Measurements from ENCODE around the gene HTRA1.

The HTRA1 gene

GRCh38 chr10:122465401-122466040 lies 4.2 kb downstream of the HTRA1 start:
- no peak overlapping the region for H2BK15ac ChIP-seq (ENCODE audit: low read length)
- no CpG with 5 or more reads among the region's 6 CpGs for WGBS, 2 donors (ENCODE audit: extremely low coverage in 2 of 2, insufficient read length in 2 of 2, insufficient replicate concordance in 1 of 2)
- peaks cover 4 to 11% of the 10 kb centered on the region in 2 donors for H3K4me1 ChIP-seq (ENCODE audit: control insufficient read depth in 2 of 2, insufficient read depth in 1 of 2, low read depth in 1 of 2, low read length in 2 of 2)

GRCh38 chr10:122466951-122467381 lies 5.6 kb downstream of the HTRA1 start:
- DNase-seq (ENCODE audit: low spot score), result no peak
- peaks cover 0 to 31% (median 7%) of the 10 kb centered on the region in 3 experiments for H3K27me3 ChIP-seq (ENCODE audit: control insufficient read depth in 3 of 3, insufficient read depth in 3 of 3, low read depth in 1 of 3, low read length in 3 of 3)
- no peak overlapping the region for H3K23ac ChIP-seq (ENCODE audit: low read depth, low read length, poor library complexity)
- H2AK5ac ChIP-seq (ENCODE audit: low read depth, low read length), result no peak overlapping the region
- no peak overlapping the region for H3K14ac ChIP-seq (ENCODE audit: low read length)
- no peaks in the 10 kb centered on the region for H3K79me1 ChIP-seq (ENCODE audit: low read depth, low read length)
- no peak overlapping the region for H2BK5ac ChIP-seq (ENCODE audit: low read length)
- H3K9ac ChIP-seq (ENCODE audit: low read depth, low read length, poor library complexity), result no peak overlapping the region
- H4K91ac ChIP-seq (ENCODE audit: low read depth, low read length, poor library complexity), result no peak overlapping the region
- no CpG with 5 or more reads among the region's 8 CpGs for WGBS, 2 donors (ENCODE audit: extremely low coverage in 2 of 2, insufficient read length in 2 of 2, insufficient replicate concordance in 1 of 2)
- H3K4me3 ChIP-seq (ENCODE audit: low read length in 2 of 2), result no peak overlapping the region
- H3K4me2 ChIP-seq (ENCODE audit: insufficient read depth, low read length, poor library complexity, severe bottlenecking), result no peak overlapping the region
- no peak overlapping the region for H2BK15ac ChIP-seq (ENCODE audit: low read length)
- H2BK12ac ChIP-seq (ENCODE audit: low read length), result no peak overlapping the region
- no peak overlapping the region for H4K8ac ChIP-seq (ENCODE audit: low read depth, low read length)
- H3K36me3 ChIP-seq (replicated peaks in 1 of 2; ENCODE audit: control insufficient read depth in 2 of 2, insufficient read depth in 2 of 2, low read length in 2 of 2), result no peaks in the 10 kb centered on the region
- no peaks in the 10 kb centered on the region for H3K9me3 ChIP-seq (replicated peaks in 1 of 2; ENCODE audit: control insufficient read depth in 2 of 2, insufficient read depth in 1 of 2, low read depth in 1 of 2, low read length in 2 of 2)
- no peak overlapping the region for H2AFZ ChIP-seq (ENCODE audit: low read length)
- peaks cover 4 to 7% of the 10 kb centered on the region in 2 donors for H3K4me1 ChIP-seq (ENCODE audit: control insufficient read depth in 2 of 2, insufficient read depth in 1 of 2, low read depth in 1 of 2, low read length in 2 of 2)
- H3K4ac ChIP-seq (ENCODE audit: low read length), result no peak overlapping the region
- no peak overlapping the region for H2BK120ac ChIP-seq (ENCODE audit: low read depth, low read length)
- no peak overlapping the region for H3K27ac ChIP-seq (replicated peaks; ENCODE audit: low read length)
- H3K18ac ChIP-seq (ENCODE audit: low read length), result no peak overlapping the region

More at GRCh38 chr10:122465401-122466040, 4.2 kb downstream of the HTRA1 start:
- Histone ChIP-seq H2AK5ac (ENCODE audit: low read depth, low read length) (no peak overlapping the region), H2BK5ac (ENCODE audit: low read length) (no peak overlapping the region), H3K9ac (ENCODE audit: low read depth, low read length, poor library complexity) (no peak overlapping the region), H2BK12ac (ENCODE audit: low read length) (no peak overlapping the region), H3K79me1 (ENCODE audit: low read depth, low read length) (no peaks in the 10 kb centered on the region), H3K14ac (ENCODE audit: low read length) (no peak overlapping the region), H2AFZ (ENCODE audit: low read length) (no peak overlapping the region), H3K36me3 (replicated peaks in 1 of 2; ENCODE audit: control insufficient read depth in 2 of 2, insufficient read depth in 2 of 2, low read length in 2 of 2) (no peaks in the 10 kb centered on the region), H2BK120ac (ENCODE audit: low read depth, low read length) (no peak overlapping the region), H3K4me2 (ENCODE audit: insufficient read depth, low read length, poor library complexity, severe bottlenecking) (no peak overlapping the region), H4K8ac (ENCODE audit: low read depth, low read length) (no peak overlapping the region), H3K27ac (replicated peaks; ENCODE audit: low read length) (no peak overlapping the region), H3K9me3 (replicated peaks in 1 of 2; ENCODE audit: control insufficient read depth in 2 of 2, insufficient read depth in 1 of 2, low read depth in 1 of 2, low read length in 2 of 2) (no peaks in the 10 kb centered on the region), H3K18ac (ENCODE audit: low read length) (no peak overlapping the region), H4K91ac (ENCODE audit: low read depth, low read length, poor library complexity) (no peak overlapping the region), H3K4ac (ENCODE audit: low read length) (no peak overlapping the region), H3K27me3 (ENCODE audit: control insufficient read depth in 3 of 3, insufficient read depth in 3 of 3, low read depth in 1 of 3, low read length in 3 of 3) (peaks cover 2 to 42% (median 13%) of the 10 kb centered on the region in 3 experiments), H3K4me3 (ENCODE audit: low read length in 2 of 2) (no peak overlapping the region), H3K23ac (ENCODE audit: low read depth, low read length, poor library complexity) (no peak overlapping the region)
- DNase-seq (ENCODE audit: low spot score), result no peak

- no peak overlapping the region for H2BK12ac ChIP-seq (ENCODE audit: low read length)
- H4K8ac ChIP-seq (ENCODE audit: low read depth, low read length), result no peak overlapping the region
These were observed 6.3 kb downstream of the HTRA1 start for GRCh38 chr10:122467701-122468100.

DNA sequence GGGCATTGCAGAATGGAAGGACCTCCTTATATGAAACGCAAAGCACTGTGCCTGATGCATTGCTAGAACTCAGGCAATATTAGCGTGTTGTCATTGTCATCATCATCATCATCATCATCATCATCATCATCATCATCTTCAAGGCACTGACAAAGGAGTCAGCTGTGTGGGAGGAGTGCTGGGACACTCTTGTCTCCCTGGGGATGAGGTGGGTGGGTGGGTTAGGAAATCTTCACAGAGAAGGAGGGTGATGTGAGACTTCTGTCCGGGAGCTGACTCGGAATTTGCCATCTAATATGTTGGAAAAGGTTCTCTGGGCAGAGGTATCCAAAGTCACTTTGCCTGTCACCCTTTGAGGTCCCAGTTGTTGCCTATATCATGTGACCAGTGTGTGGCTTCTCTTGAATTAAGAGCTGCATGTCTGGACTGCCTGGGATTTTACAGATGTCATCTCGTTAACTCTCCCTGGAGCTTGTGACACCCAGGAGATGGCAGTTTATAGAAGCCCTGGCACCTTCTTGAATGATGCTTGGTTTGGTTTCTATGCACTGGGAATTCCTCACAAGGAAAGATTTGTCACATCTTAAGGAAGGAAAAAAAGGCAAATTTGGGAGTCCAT lies 7.1 kb downstream of the HTRA1 start:
- H3K9ac ChIP-seq (ENCODE audit: low read depth, low read length, poor library complexity), result no peak overlapping the region
- H3K27me3 ChIP-seq (ENCODE audit: control insufficient read depth in 3 of 3, insufficient read depth in 3 of 3, low read depth in 1 of 3, low read length in 3 of 3), result peaks cover 0 to 16% (median 0%) of the 10 kb centered on the region in 3 experiments
- no peak overlapping the region for H3K4me3 ChIP-seq (ENCODE audit: low read length in 2 of 2)
- DNase-seq (ENCODE audit: low spot score), result no peak
- no peak overlapping the region for H4K8ac ChIP-seq (ENCODE audit: low read depth, low read length)
- H2AFZ ChIP-seq (ENCODE audit: low read length), result no peak overlapping the region
- H2BK5ac ChIP-seq (ENCODE audit: low read length), result no peak overlapping the region
- H3K4me1 ChIP-seq (ENCODE audit: control insufficient read depth in 2 of 2, insufficient read depth in 1 of 2, low read depth in 1 of 2, low read length in 2 of 2), result no peaks in the 10 kb centered on the region
- H3K23ac ChIP-seq (ENCODE audit: low read depth, low read length, poor library complexity), result no peak overlapping the region
- H2BK12ac ChIP-seq (ENCODE audit: low read length), result no peak overlapping the region
- no peak overlapping the region for H2BK120ac ChIP-seq (ENCODE audit: low read depth, low read length)
- no peak overlapping the region for H4K91ac ChIP-seq (ENCODE audit: low read depth, low read length, poor library complexity)
- no peak overlapping the region for H3K27ac ChIP-seq (replicated peaks; ENCODE audit: low read length)
- H3K36me3 ChIP-seq (replicated peaks in 1 of 2; ENCODE audit: control insufficient read depth in 2 of 2, insufficient read depth in 2 of 2, low read length in 2 of 2), result no peaks in the 10 kb centered on the region
- H3K79me1 ChIP-seq (ENCODE audit: low read depth, low read length), result no peaks in the 10 kb centered on the region
- no peak overlapping the region for H2AK5ac ChIP-seq (ENCODE audit: low read depth, low read length)
- no peak overlapping the region for H2BK15ac ChIP-seq (ENCODE audit: low read length)
- no peak overlapping the region for H3K18ac ChIP-seq (ENCODE audit: low read length)
- H3K4ac ChIP-seq (ENCODE audit: low read length), result no peak overlapping the region
- no peaks in the 10 kb centered on the region for H3K9me3 ChIP-seq (replicated peaks in 1 of 2; ENCODE audit: control insufficient read depth in 2 of 2, insufficient read depth in 1 of 2, low read depth in 1 of 2, low read length in 2 of 2)
- H3K14ac ChIP-seq (ENCODE audit: low read length), result no peak overlapping the region
- no peak overlapping the region for H3K4me2 ChIP-seq (ENCODE audit: insufficient read depth, low read length, poor library complexity, severe bottlenecking)
- no CpG with 5 or more reads among the region's 5 CpGs for WGBS, 2 donors (ENCODE audit: extremely low coverage in 2 of 2, insufficient read length in 2 of 2, insufficient replicate concordance in 1 of 2)

More at GRCh38 chr10:122467701-122468100, 6.3 kb downstream of the HTRA1 start:
- no peak overlapping the region for H3K4ac ChIP-seq (ENCODE audit: low read length)
- H3K23ac ChIP-seq (ENCODE audit: low read depth, low read length, poor library complexity), result no peak overlapping the region
- no peak overlapping the region for H3K4me2 ChIP-seq (ENCODE audit: insufficient read depth, low read length, poor library complexity, severe bottlenecking)
- H3K79me1 ChIP-seq (ENCODE audit: low read depth, low read length), result no peaks in the 10 kb centered on the region
- H3K4me1 ChIP-seq (ENCODE audit: control insufficient read depth in 2 of 2, insufficient read depth in 1 of 2, low read depth in 1 of 2, low read length in 2 of 2), result peaks cover 3 to 4% of the 10 kb centered on the region in 2 donors
- no peaks in the 10 kb centered on the region for H3K36me3 ChIP-seq (replicated peaks in 1 of 2; ENCODE audit: control insufficient read depth in 2 of 2, insufficient read depth in 2 of 2, low read length in 2 of 2)
- DNase-seq (ENCODE audit: low spot score), result no peak
- no peak overlapping the region for H3K4me3 ChIP-seq (ENCODE audit: low read length in 2 of 2)
- H3K27me3 ChIP-seq (ENCODE audit: control insufficient read depth in 3 of 3, insufficient read depth in 3 of 3, low read depth in 1 of 3, low read length in 3 of 3), result peaks cover 0 to 23% (median 1%) of the 10 kb centered on the region in 3 experiments
- H2AK5ac ChIP-seq (ENCODE audit: low read depth, low read length), result no peak overlapping the region
- no peak overlapping the region for H2AFZ ChIP-seq (ENCODE audit: low read length)
- no peak overlapping the region for H4K91ac ChIP-seq (ENCODE audit: low read depth, low read length, poor library complexity)
- H3K9me3 ChIP-seq (replicated peaks in 1 of 2; ENCODE audit: control insufficient read depth in 2 of 2, insufficient read depth in 1 of 2, low read depth in 1 of 2, low read length in 2 of 2), result no peaks in the 10 kb centered on the region
- H2BK120ac ChIP-seq (ENCODE audit: low read depth, low read length), result no peak overlapping the region
- no peak overlapping the region for H3K14ac ChIP-seq (ENCODE audit: low read length)
- H3K18ac ChIP-seq (ENCODE audit: low read length), result no peak overlapping the region
- H3K9ac ChIP-seq (ENCODE audit: low read depth, low read length, poor library complexity), result no peak overlapping the region
- H3K27ac ChIP-seq (replicated peaks; ENCODE audit: low read length), result no peak overlapping the region
- H2BK5ac ChIP-seq (ENCODE audit: low read length), result no peak overlapping the region
- no CpG with 5 or more reads among the region's 6 CpGs for WGBS, 2 donors (ENCODE audit: extremely low coverage in 2 of 2, insufficient read length in 2 of 2, insufficient replicate concordance in 1 of 2)
- H2BK15ac ChIP-seq (ENCODE audit: low read length), result no peak overlapping the region
